BE2C (cell line): ENCODE results near the gene SHB.

ENCODE experiments used
- DNase-seq: peaks from one replicate; pipeline ENCODE4 v3.0.0-alpha.2; 2020
- H3K27me3 ChIP-seq: fragments of 250-450 bp; sonication (Bioruptor Pico); 2 replicates; pipeline ENCODE4 v1.5.1; 2020; ENCODE audit warnings: mild to moderate bottlenecking
- H3K36me3 ChIP-seq: fragments of 250-450 bp; sonication (Bioruptor Pico); 2 replicates; pipeline ENCODE4 v1.5.1; 2020; ENCODE audit warnings: mild to moderate bottlenecking
- H3K4me1 ChIP-seq: fragments of 250-450 bp; sonication (Bioruptor Pico); 2 replicates; pipeline ENCODE4 v1.5.1; 2020
- H3K4me3 ChIP-seq: 2 replicates; pipeline ENCODE4 v1.5.1; 2011; ENCODE audit warnings: low read depth, low read length
- H3K9me3 ChIP-seq: fragments of 250-450 bp; sonication (Bioruptor Pico); 2 replicates; pipeline ENCODE4 v1.5.1; 2020
- TF ChIP-seq, protein P1 (sequence below): IDR thresholded peaks from 2 replicates; pipeline ENCODE4 v1.5.1; 2012; ENCODE audit warnings: mild to moderate bottlenecking, low read depth, low read length

SHB gene

GRCh38 chr9:38030658-38031057 lies 38.4 kb downstream of the SHB start:
- DNase-seq = no peak
- no peaks in the 10 kb centered on the region for H3K9me3 ChIP-seq

GRCh38 chr9:38029915-38030638 lies 39.0 kb downstream of the SHB start:
- H3K4me1 ChIP-seq = peaks cover 27% of the 10 kb centered on the region
- TF ChIP-seq, protein P1, sequence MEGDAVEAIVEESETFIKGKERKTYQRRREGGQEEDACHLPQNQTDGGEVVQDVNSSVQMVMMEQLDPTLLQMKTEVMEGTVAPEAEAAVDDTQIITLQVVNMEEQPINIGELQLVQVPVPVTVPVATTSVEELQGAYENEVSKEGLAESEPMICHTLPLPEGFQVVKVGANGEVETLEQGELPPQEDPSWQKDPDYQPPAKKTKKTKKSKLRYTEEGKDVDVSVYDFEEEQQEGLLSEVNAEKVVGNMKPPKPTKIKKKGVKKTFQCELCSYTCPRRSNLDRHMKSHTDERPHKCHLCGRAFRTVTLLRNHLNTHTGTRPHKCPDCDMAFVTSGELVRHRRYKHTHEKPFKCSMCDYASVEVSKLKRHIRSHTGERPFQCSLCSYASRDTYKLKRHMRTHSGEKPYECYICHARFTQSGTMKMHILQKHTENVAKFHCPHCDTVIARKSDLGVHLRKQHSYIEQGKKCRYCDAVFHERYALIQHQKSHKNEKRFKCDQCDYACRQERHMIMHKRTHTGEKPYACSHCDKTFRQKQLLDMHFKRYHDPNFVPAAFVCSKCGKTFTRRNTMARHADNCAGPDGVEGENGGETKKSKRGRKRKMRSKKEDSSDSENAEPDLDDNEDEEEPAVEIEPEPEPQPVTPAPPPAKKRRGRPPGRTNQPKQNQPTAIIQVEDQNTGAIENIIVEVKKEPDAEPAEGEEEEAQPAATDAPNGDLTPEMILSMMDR = no peak

More at GRCh38 chr9:38030658-38031057, 38.4 kb downstream of the SHB start:
- Histone ChIP-seq H3K4me1 (peaks cover 22% of the 10 kb centered on the region), H3K36me3 (no peaks in the 10 kb centered on the region), H3K27me3 (no peaks in the 10 kb centered on the region), H3K4me3 (no peak overlapping the region)
- TF ChIP-seq, protein P1 = peak; percentile 11; the same call in 1 of the 2 replicates

DNA sequence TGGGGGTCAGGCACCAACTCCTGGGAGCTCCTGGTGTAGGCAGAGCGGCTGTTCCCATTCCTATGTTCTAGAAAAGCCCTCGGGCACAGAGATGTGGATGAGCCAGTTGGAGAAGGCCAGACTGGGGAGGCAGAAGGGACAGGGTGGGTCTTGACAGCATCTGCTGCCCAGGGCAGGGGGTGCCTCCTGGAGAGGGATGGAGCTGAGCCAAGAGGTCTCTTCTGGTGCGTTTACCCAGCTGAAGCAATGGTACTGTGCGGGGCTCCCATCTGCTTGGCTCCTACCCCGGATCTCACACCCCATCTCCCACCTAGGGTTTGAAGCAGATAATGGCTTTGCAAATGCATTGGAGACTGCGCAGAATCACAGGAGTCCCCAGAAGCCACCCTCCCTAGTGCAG lies 41.3 kb downstream of the SHB start:
- peaks cover 49% of the 10 kb centered on the region for H3K4me1 ChIP-seq
- no peak overlapping the region for H3K4me3 ChIP-seq
- H3K36me3 ChIP-seq = no peaks in the 10 kb centered on the region
- H3K27me3 ChIP-seq = no peaks in the 10 kb centered on the region
- DNase-seq = peak; percentile 37
- H3K9me3 ChIP-seq = no peaks in the 10 kb centered on the region
- TF ChIP-seq, protein P1 = no peak

More at GRCh38 chr9:38029915-38030638, 39.0 kb downstream of the SHB start:
- Histone ChIP-seq H3K9me3 (no peaks in the 10 kb centered on the region), H3K4me3 (no peak overlapping the region), H3K36me3 (no peaks in the 10 kb centered on the region), H3K27me3 (no peaks in the 10 kb centered on the region)
- no peak for DNase-seq

GRCh38 chr9:38026840-38027527 lies 42.0 kb downstream of the SHB start:
- peaks cover 55% of the 10 kb centered on the region for H3K4me1 ChIP-seq
- H3K4me3 ChIP-seq = no peak overlapping the region
- H3K36me3 ChIP-seq = no peaks in the 10 kb centered on the region
- H3K9me3 ChIP-seq = no peaks in the 10 kb centered on the region
- no peak for DNase-seq
- TF ChIP-seq, protein P1 = no peak
- H3K27me3 ChIP-seq = no peaks in the 10 kb centered on the region

DNA sequence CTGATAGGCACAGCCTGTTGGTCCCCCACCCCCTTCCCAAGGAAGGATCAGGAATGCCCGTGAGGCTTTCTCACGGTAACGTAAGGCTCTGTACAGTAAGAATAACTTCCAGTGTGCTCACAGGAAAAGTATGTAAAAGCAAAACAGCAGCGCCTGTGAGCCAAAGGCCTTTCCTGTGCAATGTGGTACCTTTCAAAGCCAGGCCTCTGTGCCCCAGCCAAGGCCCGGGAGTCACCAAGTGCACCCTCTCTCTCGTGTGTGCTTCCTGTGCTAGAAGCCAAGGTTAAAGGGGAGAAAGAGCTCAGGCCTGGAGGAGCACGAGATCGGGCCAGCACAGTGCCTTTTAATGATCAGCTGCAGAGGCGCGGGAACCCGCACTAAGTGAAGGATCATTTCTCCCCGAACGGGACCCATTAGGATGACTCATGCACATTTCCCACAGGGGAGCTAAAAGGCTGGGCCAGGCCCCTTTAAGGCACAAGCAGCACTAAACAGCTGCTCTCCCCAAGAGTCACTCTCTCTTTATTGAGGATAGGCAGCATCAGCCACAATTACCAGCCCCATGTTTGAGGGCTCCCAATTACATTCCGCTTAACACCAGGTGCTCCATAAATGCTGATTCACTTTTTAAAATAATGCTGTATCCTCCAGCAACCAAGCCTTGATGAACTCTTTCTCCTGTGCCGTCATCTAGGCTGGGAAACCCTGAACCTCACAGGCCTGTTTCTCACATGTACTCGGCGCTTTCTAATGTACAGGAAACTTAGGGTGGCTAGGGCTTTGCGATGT lies 42.8 kb downstream of the SHB start:
- Histone ChIP-seq H3K4me3 (no peak overlapping the region), H3K27me3 (no peaks in the 10 kb centered on the region), H3K9me3 (no peaks in the 10 kb centered on the region), H3K4me1 (peaks cover 55% of the 10 kb centered on the region), H3K36me3 (no peaks in the 10 kb centered on the region)
- TF ChIP-seq, protein P1 = no peak
- peak; percentile 88 for DNase-seq
